Left ventricle myocardium inferior (tissue), 1 donor: ENCODE results near the gene MTG2. TPM values are rescaled to one million over a fixed set of nuclear protein-coding genes. Genes with fewer than 3 reads are reported as not detected.

ENCODE experiments used
- DNase-seq: peaks from one replicate; pipeline ENCODE4 v3.0.0-alpha.2; 2020
- H3K27ac ChIP-seq: fragments of 200-600 bp; replicated peaks from 2 replicates; pipeline ENCODE4 v1.8.0; 2021
- H3K27me3 ChIP-seq: fragments of 200-600 bp; 2 replicates; pipeline ENCODE4 v1.8.0; 2021; ENCODE audit warnings: low read depth
- H3K36me3 ChIP-seq: fragments of 200-600 bp; 2 replicates; pipeline ENCODE4 v1.8.0; 2021
- H3K4me1 ChIP-seq: fragments of 200-600 bp; 2 replicates; pipeline ENCODE4 v1.8.0; 2021
- H3K4me3 ChIP-seq: fragments of 200-600 bp; 2 replicates; pipeline ENCODE4 v1.8.0; 2021; ENCODE audit warnings: mild to moderate bottlenecking, moderate library complexity
- H3K9me3 ChIP-seq: fragments of 200-600 bp; replicated peaks from 2 replicates; pipeline ENCODE4 v1.8.0; 2021
- CTCF ChIP-seq: fragments of 200-600 bp; IDR thresholded peaks from 2 replicates; pipeline ENCODE4 v1.8.0; 2021; ENCODE audit warnings: antibody characterized with exemption, mild to moderate bottlenecking, borderline replicate concordance
- intact Hi-C: fragments of 100-400 bp; cut with micrococcal nuclease; formaldehyde crosslinking; loops from one replicate; pipeline ENCODE4 v1.11.0; 2022
- total RNA-seq: library from RNA; stranded (reverse); fragmentation: NEBNext Ultra II Directional; extraction: Animal tissue kit (Norgen Biotek cat#: 25700); gene quantifications from one replicate; pipeline ENCODE4 v1.2.1, GENCODE V29; 2021
- donor health status: DM: no; HTN: yes; CAD: no; lungs with severe emphysema.

MTG2 gene
- total RNA-seq, 1 donor from 2014 or later: 25.9 TPM

DNA sequence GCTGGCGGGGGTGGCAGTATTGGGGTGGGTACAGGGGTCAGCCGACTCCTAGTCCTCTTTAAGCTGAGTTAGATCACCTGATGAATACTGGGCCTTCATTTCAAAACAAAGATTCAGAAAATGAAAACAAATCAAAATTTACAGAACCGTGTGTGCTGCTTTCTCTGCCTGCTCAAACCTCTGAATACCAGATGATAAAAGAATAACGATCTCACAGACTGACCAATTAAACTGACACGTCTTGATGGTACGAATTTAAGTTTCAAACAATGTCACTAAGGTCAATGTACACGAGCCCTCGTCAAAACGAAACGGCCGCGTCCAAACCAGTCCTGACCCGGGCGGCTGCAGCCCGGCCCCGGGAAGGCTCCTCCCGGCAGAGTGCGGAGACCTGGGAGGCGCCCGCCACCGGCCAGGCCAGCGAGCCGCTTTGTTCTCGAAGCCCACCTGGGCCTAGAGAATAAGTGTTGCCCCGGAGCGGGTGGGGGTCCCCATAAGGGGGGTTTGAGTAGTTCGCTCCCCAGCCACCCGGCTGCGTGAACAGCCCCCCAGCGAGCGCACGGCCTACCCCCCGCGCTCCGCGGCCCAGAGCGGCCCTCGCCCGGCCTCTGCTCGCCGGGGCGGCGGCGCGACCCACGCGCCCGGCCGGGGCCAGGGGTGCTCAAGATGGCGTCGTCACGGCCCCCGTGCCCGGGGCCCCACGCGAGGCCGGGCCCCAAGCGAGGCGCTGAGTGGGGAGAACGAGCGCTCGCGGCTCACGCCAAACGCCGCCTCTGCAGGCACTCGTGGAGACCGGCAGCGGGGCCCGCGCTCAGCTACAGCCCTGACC, 40.4 kb upstream of the MTG2 start:
- peaks cover 34% of the 10 kb centered on the region for H3K36me3 ChIP-seq
- peak overlapping the region; percentile 82 for H3K4me3 ChIP-seq
- intact Hi-C loops: no loop called here
- no peaks in the 10 kb centered on the region for H3K27me3 ChIP-seq
- no peak for DNase-seq
- peaks cover 69% of the 10 kb centered on the region for H3K4me1 ChIP-seq
- no peaks in the 10 kb centered on the region for H3K9me3 ChIP-seq
- peak overlapping the region; percentile 99 for H3K27ac ChIP-seq
- TF ChIP-seq CTCF: no peak

DNA sequence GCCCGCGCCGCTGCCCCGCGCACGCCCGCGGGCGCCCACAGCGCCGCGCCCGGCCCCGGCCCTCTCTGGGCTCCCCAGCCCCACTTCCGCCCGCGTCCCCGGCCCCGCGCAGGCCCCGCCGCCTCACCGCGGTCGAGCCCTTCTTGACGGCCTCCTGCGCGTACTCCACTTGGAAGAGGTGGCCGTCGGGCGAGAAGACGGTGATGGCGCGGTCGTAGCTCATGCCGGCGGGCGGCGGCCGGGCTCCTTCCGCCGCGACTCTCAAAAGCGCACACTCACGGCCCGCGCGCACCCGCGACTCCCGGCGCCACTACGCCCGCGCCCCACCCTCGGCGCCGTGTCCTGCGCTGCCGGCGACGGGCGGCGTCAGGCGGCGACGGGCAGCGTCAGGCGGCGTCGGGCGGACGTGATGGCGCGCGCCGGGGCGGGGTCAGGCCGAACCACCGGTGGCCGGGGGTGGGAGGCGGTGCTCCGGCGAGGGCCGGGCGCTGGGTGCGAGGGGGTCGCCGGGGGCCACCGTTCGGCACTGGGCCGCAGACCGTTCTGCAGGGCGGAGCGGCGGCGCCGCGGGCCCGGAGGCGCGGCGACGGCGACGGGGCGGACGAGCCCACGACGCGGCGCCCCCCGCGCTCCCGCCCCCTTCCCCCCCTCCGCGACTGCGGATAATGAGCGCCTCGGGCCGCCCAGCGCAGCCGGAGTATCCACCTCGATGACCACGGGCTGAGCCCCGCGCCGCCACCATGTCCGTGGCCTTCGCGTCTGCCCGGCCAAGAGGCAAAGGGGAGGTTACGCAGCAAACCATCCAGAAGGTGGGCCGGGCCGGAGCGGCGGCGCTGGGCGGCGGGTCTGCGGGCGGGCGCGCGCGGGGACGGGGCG, 39.5 kb upstream of the MTG2 start, which contains the start of the genes PSMA7 and SS18L1:
PSMA7 (minus strand) TSS at position 314 of the 876 bp plus-strand sequence; CDS start at position 223, 91 bp downstream.
SS18L1 (plus strand) TSS at position 689 of the 876 bp plus-strand sequence; CDS start at position 741, 52 bp downstream.
- H3K27me3 ChIP-seq: no peaks in the 10 kb centered on the region
- intact Hi-C loops: no loop called here
- H3K36me3 ChIP-seq: peaks cover 26% of the 10 kb centered on the region
- peak within 1 kb of the TSS; percentile 99 for H3K27ac ChIP-seq
- TF ChIP-seq CTCF: no peak
- H3K9me3 ChIP-seq: no peaks in the 10 kb centered on the region
- peak within 1 kb of the TSS; percentile 82 for H3K4me3 ChIP-seq
- peaks cover 61% of the 10 kb centered on the region for H3K4me1 ChIP-seq
- peak; percentile 89 for DNase-seq

DNA sequence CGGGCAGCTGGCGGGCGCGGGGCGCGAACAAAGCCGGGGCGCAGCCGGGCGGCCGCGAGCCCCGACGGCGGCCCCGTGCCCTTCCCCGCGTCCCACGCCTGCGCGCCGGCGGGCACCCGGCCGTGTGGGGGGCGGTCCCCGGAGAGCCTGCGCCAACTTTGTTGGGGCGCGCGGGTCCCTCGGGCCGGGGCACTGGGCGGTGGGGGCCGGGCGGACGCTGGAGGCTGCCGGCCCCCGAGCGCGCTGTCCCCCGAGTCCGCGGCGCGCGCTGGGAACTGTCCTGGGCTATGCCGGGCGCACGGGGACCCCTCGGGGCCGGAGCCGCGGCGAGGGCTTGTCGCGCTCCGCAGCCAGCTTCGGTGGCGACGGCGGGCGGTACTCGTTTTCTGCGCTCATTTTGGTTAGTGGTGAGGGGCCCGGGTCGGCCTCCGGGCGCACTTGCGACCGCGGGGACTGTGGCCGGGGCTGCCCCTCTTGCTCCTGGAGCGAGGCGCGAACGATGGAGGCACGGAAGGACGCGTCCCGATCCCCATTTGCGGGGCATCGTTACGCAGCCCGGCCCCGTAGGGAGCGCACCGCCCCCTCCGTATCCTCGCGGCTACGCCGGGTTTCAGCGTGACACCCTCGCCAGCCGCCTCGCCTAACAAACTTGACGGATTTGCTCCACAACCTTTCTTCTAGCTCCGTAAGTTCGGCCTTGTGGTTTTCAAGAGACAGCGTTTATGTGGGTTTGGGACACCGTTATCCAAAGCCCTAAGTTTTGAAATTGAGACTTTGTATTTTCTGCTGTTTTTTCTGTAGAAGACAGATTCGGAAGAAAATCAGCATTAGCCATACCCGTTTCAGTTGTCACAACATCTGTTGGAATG, 38.6 kb upstream of the MTG2 start:
- Histone ChIP-seq H3K4me3 (peak overlapping the region; percentile 82), H3K9me3 (no peaks in the 10 kb centered on the region), H3K27me3 (no peaks in the 10 kb centered on the region), H3K4me1 (peaks cover 68% of the 10 kb centered on the region), H3K27ac (peak overlapping the region; percentile 99), H3K36me3 (peaks cover 17% of the 10 kb centered on the region)
- peak; percentile 27 for TF ChIP-seq CTCF
- intact Hi-C loops: no loop called here
- peak; percentile 66 for DNase-seq

DNA sequence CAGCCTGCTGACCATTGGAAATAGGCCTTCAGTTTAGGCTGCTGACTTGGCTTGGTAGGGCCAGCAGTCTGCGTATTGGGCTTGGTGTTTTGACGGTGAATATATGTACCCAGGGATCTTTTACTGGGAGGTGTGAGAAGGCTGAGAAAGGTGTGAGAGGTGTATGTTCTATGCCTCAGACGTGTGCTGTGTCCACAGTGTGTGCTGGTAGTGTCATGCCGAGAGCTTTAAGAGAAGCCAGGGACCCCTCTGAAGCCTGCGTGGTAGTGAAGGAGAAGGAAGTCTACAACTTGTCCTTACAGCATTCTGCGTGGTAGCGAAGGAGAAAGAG, 37.2 kb upstream of the MTG2 start:
- no peak for DNase-seq
- no peak overlapping the region for H3K27ac ChIP-seq
- no peak for TF ChIP-seq CTCF
- no peak overlapping the region for H3K4me3 ChIP-seq
- H3K4me1 ChIP-seq: peaks cover 68% of the 10 kb centered on the region
- peaks cover 2% of the 10 kb centered on the region for H3K36me3 ChIP-seq
- H3K9me3 ChIP-seq: no peaks in the 10 kb centered on the region
- intact Hi-C loops: no loop called here
- H3K27me3 ChIP-seq: no peaks in the 10 kb centered on the region
